Mesenchymal stem cell (in vitro differentiated cells and primary cell): ENCODE data around the gene SLC12A4.

ENCODE experiments used
- DNase-seq: peaks from one replicate; pipeline ENCODE4 v3.0.0-alpha.2; 2013
- H2AFZ ChIP-seq: one replicate; pipeline ENCODE4 v1.6.1; 2013; ENCODE audit warnings: low read depth, mild to moderate bottlenecking, control low read depth, inconsistent platforms, low read length, moderate library complexity
- H2AK5ac ChIP-seq: 2 replicates; pipeline ENCODE4 v1.6.1; 2013; ENCODE audit warnings: low read length, moderate library complexity, mild to moderate bottlenecking, inconsistent platforms; ENCODE audit not compliant: severe bottlenecking
- H2BK120ac ChIP-seq: one replicate; pipeline ENCODE4 v1.6.1; 2013; ENCODE audit warnings: low read depth, mild to moderate bottlenecking, inconsistent platforms, low read length, moderate library complexity
- H2BK12ac ChIP-seq, 2 experiments: one replicate each; pipeline ENCODE4 v1.6.1; 2013; ENCODE audit warnings: inconsistent platforms in 2 of 2, low read length in 2 of 2, mild to moderate bottlenecking in 2 of 2, moderate library complexity in 2 of 2, control low read depth in 1 of 2
- H2BK15ac ChIP-seq: one replicate; pipeline ENCODE4 v1.6.1; 2013; ENCODE audit warnings: mild to moderate bottlenecking, low read depth, inconsistent platforms; ENCODE audit not compliant: poor library complexity, severe bottlenecking
- H2BK5ac ChIP-seq: 2 replicates; pipeline ENCODE4 v1.6.1; 2013; ENCODE audit warnings: low read depth, mild to moderate bottlenecking, low read length, control low read depth, inconsistent platforms; ENCODE audit not compliant: poor library complexity, severe bottlenecking
- H3K14ac ChIP-seq, 2 experiments: one replicate each; pipeline ENCODE4 v1.6.1; 2013; ENCODE audit warnings: inconsistent platforms in 2 of 2, low read length in 2 of 2, control low read depth in 1 of 2, mild to moderate bottlenecking in 1 of 2, moderate library complexity in 1 of 2
- H3K18ac ChIP-seq, 2 experiments: one replicate each; pipeline ENCODE4 v1.6.1; 2013; ENCODE audit warnings: inconsistent platforms in 2 of 2, low read length in 2 of 2, control low read depth in 1 of 2, low read depth in 1 of 2, mild to moderate bottlenecking in 1 of 2
- H3K23ac ChIP-seq, 2 experiments: one replicate each; pipeline ENCODE4 v1.6.1; 2013; ENCODE audit warnings: inconsistent platforms in 2 of 2, low read length in 2 of 2, mild to moderate bottlenecking in 2 of 2, moderate library complexity in 2 of 2, control low read depth in 1 of 2
- H3K27ac ChIP-seq: 2 replicates; pipeline ENCODE4 v1.5.1; 2013; ENCODE audit warnings: mild to moderate bottlenecking, moderate library complexity, low read length, control low read depth, inconsistent platforms; ENCODE audit not compliant: poor library complexity, severe bottlenecking
- H3K27me3 ChIP-seq, 2 experiments: 2 replicates each; pipeline versions ENCODE4 v1.6.1 to v1.7.0; 2013; ENCODE audit warnings: low read length in 2 of 2, mild to moderate bottlenecking in 2 of 2, moderate library complexity in 2 of 2, control low read depth in 1 of 2, inconsistent platforms in 1 of 2; ENCODE audit not compliant: control insufficient read depth in 1 of 2, insufficient read depth in 1 of 2
- H3K36me3 ChIP-seq, 2 experiments: 2 replicates each; pipeline versions ENCODE4 v1.6.1 to v1.7.0; 2013; ENCODE audit warnings: low read length in 2 of 2, control low read depth in 1 of 2, inconsistent platforms in 1 of 2, low read depth in 1 of 2, mild to moderate bottlenecking in 1 of 2; ENCODE audit not compliant: insufficient read depth in 2 of 2, control insufficient read depth in 1 of 2
- H3K4ac ChIP-seq, 2 experiments: one replicate each; pipeline ENCODE4 v1.6.1; 2013; ENCODE audit warnings: inconsistent platforms in 2 of 2, low read length in 2 of 2, mild to moderate bottlenecking in 2 of 2, moderate library complexity in 2 of 2, control low read depth in 1 of 2, low read depth in 1 of 2
- H3K4me1 ChIP-seq: 2 replicates; pipeline ENCODE4 v1.6.1; 2013; ENCODE audit warnings: low read depth, low read length, control low read depth; ENCODE audit not compliant: control insufficient read depth, insufficient read depth
- H3K4me2 ChIP-seq: 2 replicates; pipeline ENCODE4 v1.6.1; 2013; ENCODE audit warnings: low read length, mild to moderate bottlenecking, inconsistent platforms; ENCODE audit not compliant: poor library complexity, severe bottlenecking
- H3K4me3 ChIP-seq, 2 experiments: 2 replicates each; pipeline versions ENCODE4 v1.5.1 to v1.7.0; 2013; ENCODE audit warnings: low read length in 2 of 2, mild to moderate bottlenecking in 2 of 2, control low read depth in 1 of 2, low read depth in 1 of 2; ENCODE audit not compliant: insufficient read depth in 1 of 2
- H3K79me1 ChIP-seq: replicated peaks from 2 replicates; pipeline ENCODE4 v1.6.1; 2013; ENCODE audit warnings: mild to moderate bottlenecking, control low read depth, low read length, inconsistent platforms; ENCODE audit not compliant: poor library complexity, severe bottlenecking
- H3K9ac ChIP-seq: 2 replicates; pipeline ENCODE4 v1.7.0; 2013; ENCODE audit warnings: mild to moderate bottlenecking, low read length, moderate library complexity
- H3K9me3 ChIP-seq: 2 replicates; pipeline ENCODE4 v1.7.0; 2013; ENCODE audit warnings: mild to moderate bottlenecking, low read length; ENCODE audit not compliant: control insufficient read depth
- H4K8ac ChIP-seq: one replicate; pipeline ENCODE4 v1.6.1; 2013; ENCODE audit warnings: inconsistent platforms, mild to moderate bottlenecking, low read length, moderate library complexity
- H4K91ac ChIP-seq: one replicate; pipeline ENCODE4 v1.6.1; 2013; ENCODE audit warnings: mild to moderate bottlenecking, low read length, inconsistent platforms
- WGBS: methylation state at CpG from one replicate; pipeline ENCODE4 v1.1.7; 2013; ENCODE audit warnings: mixed read lengths; 5-methylcytosine and 5-hydroxymethylcytosine counted together

Gene SLC12A4

DNA sequence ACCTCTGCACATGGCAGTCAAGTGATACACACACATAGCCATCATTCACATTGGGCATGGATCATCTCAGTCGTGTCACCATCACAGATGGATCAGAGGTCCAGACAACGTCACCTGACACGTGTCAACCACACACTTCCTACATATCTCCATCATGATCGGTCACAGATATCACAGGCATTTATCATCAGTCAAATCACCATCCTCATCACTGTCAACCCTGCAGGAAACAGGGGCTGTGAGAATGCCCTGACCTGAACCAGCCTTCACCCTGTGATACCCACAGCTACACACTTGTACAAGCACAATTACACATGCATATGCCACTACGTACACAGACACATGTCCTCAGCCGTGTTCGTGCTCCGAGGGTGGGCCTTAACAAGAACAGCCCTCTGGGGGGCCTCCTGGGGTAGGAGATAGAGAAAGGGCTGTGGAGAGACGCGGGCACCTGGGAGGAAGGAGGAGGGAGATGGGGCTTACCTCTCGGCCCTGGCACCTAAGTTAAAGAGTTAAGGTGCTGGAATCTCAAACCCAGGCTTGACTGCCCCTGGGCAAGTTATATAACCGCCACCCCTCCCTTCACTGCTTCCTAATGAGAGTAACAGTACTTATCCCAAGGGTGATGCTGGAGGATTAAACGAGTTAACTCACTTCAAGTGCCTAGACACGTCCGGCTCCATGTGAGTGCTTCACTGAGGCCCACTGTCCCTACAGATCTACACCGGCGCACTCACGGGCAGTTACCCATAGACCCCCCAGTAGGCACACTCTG, 1.1 kb downstream of the SLC12A4 start:
- H3K9me3 ChIP-seq = no peaks in the 10 kb centered on the region
- peaks cover 19% of the 10 kb centered on the region for H3K79me1 ChIP-seq
- H2BK120ac ChIP-seq = peak overlapping the region; percentile 87
- peak overlapping the region; percentile 60 for H2AK5ac ChIP-seq
- peak overlapping the region; percentile 72 to 75 for H3K23ac ChIP-seq
- H3K14ac ChIP-seq = peak overlapping the region in 1 of 2 experiments; percentile 99
- peaks cover 38% of the 10 kb centered on the region for H3K4me1 ChIP-seq
- peak overlapping the region; percentile 97 to 98 for H3K18ac ChIP-seq
- H2BK5ac ChIP-seq = peak overlapping the region; percentile 96
- peak overlapping the region; percentile 85 to 90 for H3K4me3 ChIP-seq
- DNase-seq = peak; percentile 42
- H3K4ac ChIP-seq = peak overlapping the region; percentile 73 to 95
- H2BK15ac ChIP-seq = no peak overlapping the region
- H3K9ac ChIP-seq = peak overlapping the region; percentile 92
- peak overlapping the region; percentile 95 for H4K91ac ChIP-seq
- peak overlapping the region; percentile 14 to 21 for H2BK12ac ChIP-seq
- H3K27me3 ChIP-seq = no peaks in the 10 kb centered on the region
- peak overlapping the region; percentile 79 for H3K27ac ChIP-seq
- H3K36me3 ChIP-seq = peaks cover 25 to 32% of the 10 kb centered on the region in 2 experiments
- H2AFZ ChIP-seq = no peak overlapping the region
- H3K4me2 ChIP-seq = peak overlapping the region; percentile 16
- 14% methylated on average over 15 of the region's 18 CpGs for WGBS
- peak overlapping the region; percentile 59 for H4K8ac ChIP-seq

- Histone ChIP-seq H3K14ac (peak overlapping the region in 1 of 2 experiments; percentile 99), H2AFZ (no peak overlapping the region), H2BK120ac (no peak overlapping the region), H3K4ac (peak overlapping the region; percentile 58 to 75), H4K8ac (peak overlapping the region; percentile 46), H3K4me1 (peaks cover 40% of the 10 kb centered on the region), H3K4me3 (peak overlapping the region; percentile 85 to 90), H3K9ac (peak overlapping the region; percentile 92), H2BK5ac (peak overlapping the region; percentile 81), H2AK5ac (peak overlapping the region; percentile 80), H3K9me3 (no peaks in the 10 kb centered on the region), H3K79me1 (peaks cover 25% of the 10 kb centered on the region), H3K27ac (peak overlapping the region; percentile 62), H3K23ac (peak overlapping the region in 1 of 2 experiments; percentile 95), H4K91ac (peak overlapping the region; percentile 85), H3K36me3 (peaks cover 32 to 39% of the 10 kb centered on the region in 2 experiments), H2BK15ac (peak overlapping the region; percentile 52), H3K18ac (peak overlapping the region; percentile 33 to 98), H2BK12ac (peak overlapping the region; percentile 63 to 75), H3K4me2 (peak overlapping the region; percentile 16), H3K27me3 (no peaks in the 10 kb centered on the region)
- DNase-seq = peak; percentile 35
- 79% methylated on average over 3 of the region's 3 CpGs for WGBS
Observed at GRCh38 chr16:67966549-67967182, 1.8 kb downstream of the SLC12A4 start.

DNA sequence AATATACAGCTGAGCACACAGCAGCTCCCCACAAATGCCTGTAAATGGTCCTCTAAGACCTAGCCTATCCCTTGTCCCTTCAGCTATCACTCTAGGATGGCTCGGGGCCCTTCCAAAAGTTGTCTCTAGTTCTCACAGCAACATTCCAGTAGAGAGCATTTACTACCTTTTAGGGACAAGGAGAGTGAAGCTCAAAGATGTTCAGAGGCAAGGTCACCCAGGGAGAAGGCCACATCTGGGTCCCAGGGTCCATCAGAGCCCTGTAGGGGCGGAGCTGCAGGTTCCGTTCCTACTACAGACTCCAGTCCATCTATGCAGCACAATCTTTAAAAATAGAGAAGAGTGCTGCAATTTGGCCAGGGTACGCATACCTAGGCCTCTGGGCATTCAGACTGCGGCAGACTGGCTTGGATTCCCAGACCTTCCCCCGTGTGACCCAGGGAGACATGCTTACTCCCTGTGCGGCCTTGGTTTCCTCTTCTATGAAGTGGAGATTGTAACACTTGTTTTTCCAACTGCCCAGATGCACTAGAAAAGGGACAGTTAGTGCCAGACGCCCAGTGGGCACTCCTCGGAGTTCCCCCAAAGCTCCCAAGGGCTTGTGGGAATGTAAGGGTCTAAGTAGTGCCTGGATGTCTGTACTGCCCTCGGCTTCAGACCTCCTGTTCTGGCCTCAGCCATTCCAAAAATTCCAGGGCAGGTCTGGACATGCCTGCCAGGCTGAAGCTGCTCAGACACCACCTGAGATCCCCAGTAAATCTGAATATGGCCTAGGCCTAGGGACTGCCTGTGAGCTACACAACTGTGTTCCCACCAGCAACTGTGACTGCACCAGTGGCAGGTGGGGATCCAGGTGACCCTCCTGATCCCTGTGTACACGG, 2.5 kb downstream of the SLC12A4 start:
- peak overlapping the region; percentile 52 for H2BK15ac ChIP-seq
- H2BK5ac ChIP-seq = peak overlapping the region; percentile 81
- H3K4me1 ChIP-seq = peaks cover 45% of the 10 kb centered on the region
- H3K23ac ChIP-seq = peak overlapping the region in 1 of 2 experiments; percentile 95
- H3K9ac ChIP-seq = peak overlapping the region; percentile 92
- H2AFZ ChIP-seq = no peak overlapping the region
- 87% methylated on average over 10 of the region's 11 CpGs for WGBS
- peak overlapping the region; percentile 56 for H4K8ac ChIP-seq
- peak overlapping the region; percentile 85 for H4K91ac ChIP-seq
- peak; percentile 9 for DNase-seq
- peak overlapping the region; percentile 58 to 75 for H3K4ac ChIP-seq
- H3K4me2 ChIP-seq = peak overlapping the region; percentile 25
- peaks cover 31% of the 10 kb centered on the region for H3K79me1 ChIP-seq
- H3K27ac ChIP-seq = peak overlapping the region; percentile 62
- H3K27me3 ChIP-seq = no peaks in the 10 kb centered on the region
- peak overlapping the region in 1 of 2 experiments; percentile 85 for H3K4me3 ChIP-seq
- peak overlapping the region; percentile 80 for H2AK5ac ChIP-seq
- H2BK12ac ChIP-seq = peak overlapping the region; percentile 63 to 75
- no peaks in the 10 kb centered on the region for H3K9me3 ChIP-seq
- H3K18ac ChIP-seq = peak overlapping the region; percentile 33 to 98
- H3K36me3 ChIP-seq = peaks cover 39 to 45% of the 10 kb centered on the region in 2 experiments
- peak overlapping the region in 1 of 2 experiments; percentile 97 for H3K14ac ChIP-seq
- H2BK120ac ChIP-seq = peak overlapping the region; percentile 11
